GM19099 (cell line): Measurements from ENCODE around the gene PPP1R11.

Source experiments
- POLR2A ChIP-seq: IDR thresholded peaks from 3 replicates; pipeline ENCODE4 v1.6.1; 2011; ENCODE audit warnings: low read depth; ENCODE audit not compliant: insufficient read length; ENCODE audit errors: extremely low read depth

Gene PPP1R11

GRCh38 chr6:30075790-30076732 is 9.1 kb downstream of the PPP1R11 start:
- no peak for TF ChIP-seq POLR2A

GRCh38 chr6:30077218-30077617 is 10.2 kb downstream of the PPP1R11 start:
- no peak for TF ChIP-seq POLR2A

GRCh38 chr6:30087876-30088275 is 20.9 kb downstream of the PPP1R11 start:
- TF ChIP-seq POLR2A, result no peak

- TF ChIP-seq POLR2A, result no peak
These were observed 24.8 kb downstream of the PPP1R11 start for GRCh38 chr6:30091577-30092381.

GRCh38 chr6:30092852-30093543 is 26.0 kb downstream of the PPP1R11 start:
- TF ChIP-seq POLR2A, result no peak

- no peak for TF ChIP-seq POLR2A
These were observed 27.1 kb downstream of the PPP1R11 start for GRCh38 chr6:30093951-30094661.

- TF ChIP-seq POLR2A, result no peak
These were observed 29.8 kb downstream of the PPP1R11 start for GRCh38 chr6:30096829-30097228.

GRCh38 chr6:30097902-30098768 is 31.1 kb downstream of the PPP1R11 start:
- TF ChIP-seq POLR2A, result no peak

- TF ChIP-seq POLR2A, result no peak
These were observed 33.2 kb downstream of the PPP1R11 start for GRCh38 chr6:30100154-30100553.

- TF ChIP-seq POLR2A, result no peak
These were observed 33.8 kb downstream of the PPP1R11 start for GRCh38 chr6:30100585-30101443.

- TF ChIP-seq POLR2A, result no peak
These were observed 34.7 kb downstream of the PPP1R11 start for GRCh38 chr6:30101444-30102413.
